GM10248 (cell line): ENCODE measurements around the gene SNX15.

ENCODE experiments used
- CTCF ChIA-PET: fragments of 300-600 bp; sonication (Branson Sonifier 250); formaldehyde crosslinking; extraction: SDS; loops from one replicate; lab custom pipeline; 2021; ENCODE audit warnings: antibody characterized with exemption; lab: Yijun Ruan, JAX
- POLR2A ChIA-PET: fragments of 350-650 bp; sonication (Branson Sonifier 250); formaldehyde crosslinking; extraction: SDS; loops from one replicate; lab custom pipeline; 2020; ENCODE audit warnings: antibody characterized with exemption; lab: Yijun Ruan, JAX
- DNase-seq: peaks from one replicate; pipeline ENCODE4 v3.0.0; 2012; ENCODE audit errors: extremely low spot score
- TF ChIP-seq, protein P1 (sequence below): IDR thresholded peaks from 2 replicates; pipeline ENCODE4 v1.5.1; 2012; ENCODE audit warnings: mild to moderate bottlenecking, low read depth; ENCODE audit errors: extremely low read depth, missing control alignments, control extremely low read depth

Gene SNX15

DNA sequence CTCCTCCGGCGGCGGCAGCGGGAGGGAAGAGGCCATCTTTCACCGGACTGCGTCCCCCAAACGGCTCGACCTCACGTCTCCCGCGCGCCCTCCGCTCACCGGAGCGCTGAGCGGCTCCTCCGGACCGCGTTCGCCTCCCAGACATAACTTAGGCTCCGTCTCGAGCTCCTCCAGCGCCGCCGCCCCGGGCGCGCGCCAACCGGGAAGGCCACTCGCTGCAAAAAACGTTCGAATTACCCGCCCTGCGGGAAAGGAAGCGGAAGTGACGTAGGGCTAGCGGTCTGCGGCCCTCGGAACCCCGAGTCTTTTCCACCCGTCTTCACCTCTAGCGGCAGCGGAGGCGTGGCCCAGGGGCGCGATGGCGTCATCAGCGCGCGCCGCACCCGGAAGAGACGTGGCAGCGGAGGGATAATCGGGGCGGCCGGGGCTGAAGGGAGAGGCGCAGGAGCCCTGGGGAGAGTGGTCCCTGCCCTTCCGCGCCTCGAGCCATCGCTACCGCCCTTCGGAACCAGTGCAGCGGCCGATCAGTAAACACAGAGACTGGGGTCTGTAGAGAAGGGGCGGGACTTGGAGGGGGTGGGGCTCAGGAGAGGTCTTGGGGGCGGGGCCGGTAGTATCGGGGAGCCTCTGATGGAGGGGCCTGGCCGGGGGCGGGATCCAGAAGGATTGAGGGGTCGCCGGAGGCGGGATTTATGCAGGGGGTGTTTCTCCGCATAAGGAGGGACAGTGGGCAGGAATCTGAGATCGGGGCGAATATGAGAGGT lies 56.8 kb downstream of the SNX15 start, which contains the start of the genes CDCA5 and ZFPL1:
TSS of gene CDCA5 (minus strand) at position 207 of the 764 bp plus-strand sequence. CDS start at position 145, 62 bp downstream.
TSS of gene ZFPL1 (plus strand) at position 389 of the 764 bp plus-strand sequence. CDS start 477 bp downstream, outside the sequence.
- peak; percentile 99 for DNase-seq
- TF ChIP-seq, protein P1, sequence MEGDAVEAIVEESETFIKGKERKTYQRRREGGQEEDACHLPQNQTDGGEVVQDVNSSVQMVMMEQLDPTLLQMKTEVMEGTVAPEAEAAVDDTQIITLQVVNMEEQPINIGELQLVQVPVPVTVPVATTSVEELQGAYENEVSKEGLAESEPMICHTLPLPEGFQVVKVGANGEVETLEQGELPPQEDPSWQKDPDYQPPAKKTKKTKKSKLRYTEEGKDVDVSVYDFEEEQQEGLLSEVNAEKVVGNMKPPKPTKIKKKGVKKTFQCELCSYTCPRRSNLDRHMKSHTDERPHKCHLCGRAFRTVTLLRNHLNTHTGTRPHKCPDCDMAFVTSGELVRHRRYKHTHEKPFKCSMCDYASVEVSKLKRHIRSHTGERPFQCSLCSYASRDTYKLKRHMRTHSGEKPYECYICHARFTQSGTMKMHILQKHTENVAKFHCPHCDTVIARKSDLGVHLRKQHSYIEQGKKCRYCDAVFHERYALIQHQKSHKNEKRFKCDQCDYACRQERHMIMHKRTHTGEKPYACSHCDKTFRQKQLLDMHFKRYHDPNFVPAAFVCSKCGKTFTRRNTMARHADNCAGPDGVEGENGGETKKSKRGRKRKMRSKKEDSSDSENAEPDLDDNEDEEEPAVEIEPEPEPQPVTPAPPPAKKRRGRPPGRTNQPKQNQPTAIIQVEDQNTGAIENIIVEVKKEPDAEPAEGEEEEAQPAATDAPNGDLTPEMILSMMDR: no peak
- ChIA-PET CTCF (interaction anchor here (1.3 to 1.8 kb wide), 4 partner anchors 11 to 70 kb away, joined by 3 to 10 read pairs (median 4); partner anchors contain the start of gene ARL2), POLR2A (no interaction called here)

DNA sequence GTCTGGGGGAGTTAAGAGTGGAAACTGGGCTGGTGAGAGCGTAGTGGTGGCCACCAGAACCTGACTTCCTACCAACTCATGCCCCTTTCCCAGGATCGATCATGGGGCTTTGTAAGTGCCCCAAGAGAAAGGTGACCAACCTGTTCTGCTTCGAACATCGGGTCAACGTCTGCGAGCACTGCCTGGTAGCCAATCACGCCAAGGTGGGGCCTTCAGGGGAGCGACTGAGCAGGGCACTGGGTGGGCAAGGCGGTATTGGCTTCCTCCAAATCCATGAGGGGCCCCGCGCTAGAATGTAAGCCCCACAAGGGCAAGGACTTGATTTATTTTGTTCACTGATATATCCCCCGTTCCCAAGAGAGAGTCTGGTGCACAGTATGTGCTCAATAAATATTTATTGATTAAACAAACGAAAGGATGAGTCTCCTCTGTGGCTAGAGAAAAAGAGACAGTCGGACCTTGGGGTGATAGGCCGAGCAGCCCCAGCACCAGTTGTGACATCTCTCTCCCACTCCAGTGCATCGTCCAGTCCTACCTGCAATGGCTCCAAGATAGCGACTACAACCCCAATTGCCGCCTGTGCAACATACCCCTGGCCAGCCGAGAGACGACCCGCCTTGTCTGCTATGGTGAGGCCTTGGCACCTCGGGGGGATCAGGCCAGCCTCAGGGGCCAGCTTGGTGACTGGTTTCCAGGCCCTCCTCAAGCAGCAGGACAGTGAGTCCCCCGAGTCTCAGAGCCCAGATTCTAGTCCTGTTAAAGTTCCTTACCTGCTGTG lies 57.5 kb downstream of the SNX15 start:
- ChIA-PET CTCF (interaction anchor here (0.7 to 2.5 kb wide), 6 partner anchors 9 to 70 kb away, joined by 3 to 18 read pairs (median 4); partner anchors contain the start of genes ARL2, TM7SF2 and ZNHIT2), POLR2A (interaction anchor here (0.7 to 1.8 kb wide), 2 partner anchors 9 to 10 kb away, joined by 3 to 5 read pairs; no protein-coding TSS in a partner anchor)
- TF ChIP-seq, protein P1: no peak
- DNase-seq: no peak

DNA sequence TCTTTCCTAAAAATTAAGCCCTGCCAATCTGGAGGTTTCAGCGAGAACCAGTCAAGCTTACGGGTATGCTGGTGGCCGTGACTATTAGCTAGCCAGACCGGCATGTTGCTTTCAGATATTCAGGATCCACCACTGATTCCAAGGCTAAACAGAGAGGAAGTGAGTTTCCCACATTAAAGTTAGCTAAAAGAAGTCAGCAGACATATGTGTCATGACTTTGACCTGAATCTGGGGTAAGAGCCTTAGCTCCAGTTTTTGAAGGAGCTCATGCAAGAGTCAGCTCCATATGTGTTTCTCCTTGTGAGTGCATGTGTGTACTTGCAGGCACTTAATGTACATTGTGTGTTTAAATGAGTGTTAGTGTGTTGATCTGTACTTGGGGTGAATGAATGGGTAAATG lies 58.2 kb downstream of the SNX15 start:
- no peak for DNase-seq
- TF ChIP-seq, protein P1: no peak

DNA sequence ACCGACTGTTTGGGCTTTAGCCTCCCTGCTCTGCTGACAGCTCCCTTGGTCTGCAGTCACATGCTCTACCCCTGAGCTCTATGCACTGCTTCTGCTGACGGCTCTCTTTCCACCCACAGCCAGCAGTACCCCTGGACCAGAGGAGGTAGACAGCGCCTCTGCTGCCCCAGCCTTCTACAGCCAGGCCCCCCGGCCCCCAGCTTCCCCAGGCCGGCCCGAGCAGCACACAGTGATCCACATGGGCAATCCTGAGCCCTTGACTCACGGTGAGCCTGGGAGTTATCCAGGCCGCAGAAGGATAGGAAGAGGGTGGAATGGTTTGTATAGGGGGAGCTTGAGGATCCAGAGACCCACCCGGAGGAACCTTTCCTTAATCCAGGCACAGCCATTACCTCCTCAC lies 59.6 kb downstream of the SNX15 start:
- TF ChIP-seq, protein P1: no peak
- no peak for DNase-seq
- CTCF ChIA-PET: interaction anchor here (2.5 kb wide), 1 partner anchor 25 kb away, joined by 18 read pairs; the partner anchor contains the start of gene TM7SF2
- POLR2A ChIA-PET: no interaction called here

More for the DNA sequence above, 58.2 kb downstream of the SNX15 start:
- ChIA-PET CTCF (interaction anchor here (0.7 to 2.5 kb wide), 6 partner anchors 8 to 71 kb away, joined by 3 to 18 read pairs (median 4); partner anchors contain the start of genes ARL2, TM7SF2 and ZNHIT2), POLR2A (interaction anchor here (0.7 to 1.8 kb wide), 2 partner anchors 9 to 10 kb away, joined by 3 to 5 read pairs; no protein-coding TSS in a partner anchor)

DNA sequence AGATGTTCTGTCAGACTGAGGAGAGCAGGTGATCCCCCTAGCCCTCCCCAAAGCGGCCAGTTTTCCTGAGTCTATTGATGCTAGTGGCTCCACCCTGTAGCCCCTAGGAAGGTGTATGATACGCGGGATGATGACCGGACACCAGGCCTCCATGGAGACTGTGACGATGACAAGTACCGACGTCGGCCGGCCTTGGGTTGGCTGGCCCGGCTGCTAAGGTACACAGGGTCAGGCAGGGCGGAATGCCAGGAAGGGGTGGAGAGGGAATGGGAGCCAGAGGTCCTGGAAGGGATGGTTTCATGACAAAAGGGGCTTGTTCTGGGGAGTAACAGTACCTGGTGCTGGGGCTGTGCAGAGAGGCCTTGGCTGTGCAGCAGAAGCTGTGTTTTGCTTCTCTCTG lies 60.0 kb downstream of the SNX15 start:
- POLR2A ChIA-PET: no interaction called here
- no peak for DNase-seq
- CTCF ChIA-PET: interaction anchor here (2.5 kb wide), 1 partner anchor 24 kb away, joined by 18 read pairs; the partner anchor contains the start of gene TM7SF2
- TF ChIP-seq, protein P1: no peak

DNA sequence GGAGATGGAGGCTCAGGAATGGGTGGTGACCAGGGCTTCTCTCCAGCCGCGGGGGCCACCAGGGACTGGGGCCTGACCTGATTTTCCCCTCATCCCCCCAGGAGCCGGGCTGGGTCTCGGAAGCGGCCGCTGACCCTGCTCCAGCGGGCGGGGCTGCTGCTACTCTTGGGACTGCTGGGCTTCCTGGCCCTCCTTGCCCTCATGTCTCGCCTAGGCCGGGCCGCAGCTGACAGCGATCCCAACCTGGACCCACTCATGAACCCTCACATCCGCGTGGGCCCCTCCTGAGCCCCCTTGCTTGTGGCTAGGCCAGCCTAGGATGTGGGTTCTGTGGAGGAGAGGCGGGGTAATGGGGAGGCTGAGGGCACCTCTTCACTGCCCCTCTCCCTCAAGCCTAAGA lies 60.6 kb downstream of the SNX15 start:
- ChIA-PET CTCF (interaction anchor here (3.8 kb wide), 1 partner anchor 23 kb away, joined by 22 read pairs; the partner anchor contains the start of gene TM7SF2), POLR2A (no interaction called here)
- TF ChIP-seq, protein P1: no peak
- DNase-seq: no peak
